Measurements from ENCODE around the gene LMBR1.

Gene LMBR1

DNA sequence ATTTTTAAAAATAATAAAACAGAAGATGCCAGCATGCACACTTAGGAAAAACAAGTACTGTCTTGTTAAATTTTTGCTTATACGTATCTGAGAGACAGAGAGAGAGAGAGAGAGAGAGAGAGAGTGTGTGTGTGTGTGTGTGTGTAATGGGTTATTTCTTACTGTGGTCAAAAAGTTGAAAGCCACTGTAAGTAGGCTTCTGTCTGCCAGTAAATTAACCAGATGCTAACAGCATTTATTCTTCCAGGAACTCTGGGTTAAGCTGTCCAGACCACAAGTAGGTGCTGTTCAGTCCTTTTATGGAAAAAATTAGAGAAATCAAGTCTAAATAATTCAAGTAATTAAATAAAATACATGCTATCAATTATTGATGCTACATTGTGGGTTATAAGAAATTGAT is 212.7 kb downstream of the LMBR1 start:
- no peak for DNase-seq

DNA sequence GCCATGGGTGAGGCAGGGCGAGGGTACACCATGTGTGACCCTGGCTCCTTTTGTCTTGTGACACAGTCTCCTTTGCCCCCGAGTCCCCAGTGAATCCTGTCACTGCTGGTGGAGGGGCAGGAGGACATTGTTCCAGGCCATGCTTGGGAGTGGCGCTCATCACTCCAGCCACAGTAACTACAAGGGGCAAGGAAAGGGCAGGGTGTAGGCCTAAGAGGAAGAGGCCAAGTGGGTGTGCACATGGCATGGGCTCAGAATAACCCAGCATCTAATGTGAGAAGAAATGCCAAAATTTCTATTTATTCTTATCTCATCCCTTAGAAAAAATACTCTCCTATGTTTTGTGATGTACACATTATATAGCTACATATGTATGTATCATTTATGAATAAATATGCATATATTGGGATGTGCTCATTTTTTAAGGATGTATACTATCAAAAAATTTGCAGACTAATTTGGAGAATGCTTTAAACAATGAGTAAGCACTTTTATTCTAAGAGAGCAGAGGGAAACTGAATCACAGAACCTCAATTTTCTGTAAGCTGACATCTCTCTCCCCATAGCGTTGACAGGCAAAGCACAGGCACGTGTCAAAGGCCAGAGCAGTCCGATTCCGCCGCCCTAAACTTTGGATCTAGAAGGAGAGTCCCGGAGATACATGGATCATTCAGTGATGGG is 215.5 kb downstream of the LMBR1 start:
- DNase-seq: no peak

DNA sequence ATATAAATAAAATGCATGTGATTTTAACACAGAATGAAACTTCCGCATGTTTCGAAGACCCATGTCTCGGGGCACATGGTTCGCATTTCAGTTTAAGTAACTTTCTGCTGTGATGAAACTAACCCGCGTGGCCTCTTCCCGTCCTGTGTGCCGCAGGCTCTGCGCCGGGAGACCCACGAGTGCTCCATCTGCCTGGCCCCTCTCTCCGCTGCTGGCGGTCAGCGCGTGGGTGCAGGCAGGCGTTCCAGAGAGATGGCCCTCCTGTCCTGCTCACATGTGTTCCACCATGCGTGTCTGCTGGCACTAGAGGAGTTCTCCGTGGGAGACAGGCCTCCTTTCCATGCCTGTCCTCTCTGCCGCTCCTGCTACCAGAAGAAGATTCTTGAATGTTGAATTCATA is 216.7 kb downstream of the LMBR1 start:
- no peak for DNase-seq

DNA sequence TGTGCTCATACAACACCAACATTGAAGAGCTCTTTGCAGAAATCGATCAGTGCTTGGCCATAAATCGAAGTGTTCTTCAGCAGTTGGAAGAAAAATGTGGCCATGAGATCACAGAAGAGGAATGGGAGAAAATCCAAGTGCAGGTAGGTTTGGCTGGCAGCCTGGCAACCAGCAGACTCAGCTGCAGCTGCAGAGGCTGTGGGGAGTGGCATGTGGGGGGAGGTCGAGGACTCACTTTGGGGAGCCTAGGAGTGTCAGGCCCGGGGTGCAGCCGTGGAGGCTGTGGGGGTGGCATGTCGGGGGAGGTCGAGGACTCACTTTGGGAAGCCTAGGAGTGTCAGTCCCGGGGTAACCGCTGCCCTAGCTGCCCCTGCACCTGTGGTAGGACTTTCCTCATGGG is 217.3 kb downstream of the LMBR1 start:
- DNase-seq: no peak

DNA sequence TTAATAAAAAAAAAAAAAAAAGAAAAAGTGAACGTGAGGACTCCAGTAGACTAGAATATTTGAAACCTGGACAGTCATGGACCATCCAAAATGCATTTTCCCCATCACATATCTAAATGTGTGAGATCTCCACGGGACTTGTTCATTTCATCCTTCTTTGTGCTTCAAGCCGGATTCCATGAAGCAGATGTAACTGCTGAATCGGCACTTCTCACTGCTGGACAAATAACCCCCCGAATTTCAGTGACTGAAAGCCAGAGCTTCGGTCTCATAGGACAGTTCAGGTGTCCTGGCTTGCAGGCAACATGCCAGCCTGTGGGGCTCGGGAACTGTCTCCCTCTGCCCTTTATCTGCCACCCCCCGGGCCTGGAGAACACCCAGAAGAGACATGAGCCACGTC is 219.1 kb downstream of the LMBR1 start:
- no peak for DNase-seq

DNA sequence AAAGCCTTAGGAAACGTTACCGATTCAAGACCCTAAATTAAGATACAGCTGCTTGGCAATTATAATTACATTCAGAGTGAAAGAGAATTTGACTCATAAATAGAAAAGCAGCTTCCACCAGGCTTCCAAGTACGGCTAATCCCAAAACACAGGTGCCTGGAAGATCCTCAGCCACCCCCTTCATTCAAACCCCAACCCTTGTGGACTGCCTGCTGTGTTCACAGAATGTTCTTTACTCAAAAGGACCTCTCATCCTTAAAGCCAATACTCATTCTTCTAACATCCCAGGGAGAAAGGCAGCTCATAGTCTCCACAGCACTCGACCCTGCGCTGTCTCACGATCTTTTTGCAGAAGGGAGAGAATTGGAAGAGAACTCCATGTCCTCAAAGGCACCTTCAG is 219.5 kb downstream of the LMBR1 start:
- no peak for DNase-seq

DNA sequence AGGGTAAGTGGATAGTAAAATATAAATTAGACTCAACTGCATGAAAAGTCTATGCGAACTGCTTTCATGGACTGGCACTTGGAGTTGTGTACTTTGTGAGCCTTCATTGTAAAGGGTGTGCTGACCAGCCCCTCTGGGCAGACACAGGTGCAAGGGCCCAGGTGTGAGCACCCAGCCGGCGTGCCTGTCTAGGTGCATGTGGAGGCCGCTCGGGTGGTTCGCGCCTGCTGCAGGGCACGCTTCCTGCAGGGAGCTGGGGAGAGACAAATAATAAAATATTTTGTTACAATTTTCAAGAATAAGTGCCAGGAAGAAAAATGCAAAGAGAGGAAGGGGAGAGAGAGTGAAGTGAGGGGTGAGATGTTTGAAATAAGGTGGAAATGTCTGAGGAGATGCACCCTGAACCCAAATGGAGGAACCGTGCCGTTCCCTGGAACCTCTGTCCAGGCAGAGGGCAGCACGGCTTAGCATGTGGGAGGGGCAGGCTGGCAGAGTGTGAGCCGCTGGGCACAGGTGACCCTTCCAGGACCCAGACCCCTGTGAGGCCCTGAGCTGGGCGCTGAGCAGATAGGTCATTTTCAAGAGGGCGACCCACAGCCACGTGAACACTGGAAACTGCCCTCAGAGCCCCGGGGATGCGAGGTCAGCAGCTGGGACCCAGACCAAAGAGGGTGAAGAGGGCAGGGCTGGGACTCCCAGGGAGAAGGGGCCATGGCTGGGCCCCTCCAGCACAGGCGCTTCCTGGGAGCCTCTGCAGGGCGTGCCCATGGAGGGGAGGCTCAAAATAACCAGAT is 223.8 kb downstream of the LMBR1 start:
- no peak for DNase-seq

DNA sequence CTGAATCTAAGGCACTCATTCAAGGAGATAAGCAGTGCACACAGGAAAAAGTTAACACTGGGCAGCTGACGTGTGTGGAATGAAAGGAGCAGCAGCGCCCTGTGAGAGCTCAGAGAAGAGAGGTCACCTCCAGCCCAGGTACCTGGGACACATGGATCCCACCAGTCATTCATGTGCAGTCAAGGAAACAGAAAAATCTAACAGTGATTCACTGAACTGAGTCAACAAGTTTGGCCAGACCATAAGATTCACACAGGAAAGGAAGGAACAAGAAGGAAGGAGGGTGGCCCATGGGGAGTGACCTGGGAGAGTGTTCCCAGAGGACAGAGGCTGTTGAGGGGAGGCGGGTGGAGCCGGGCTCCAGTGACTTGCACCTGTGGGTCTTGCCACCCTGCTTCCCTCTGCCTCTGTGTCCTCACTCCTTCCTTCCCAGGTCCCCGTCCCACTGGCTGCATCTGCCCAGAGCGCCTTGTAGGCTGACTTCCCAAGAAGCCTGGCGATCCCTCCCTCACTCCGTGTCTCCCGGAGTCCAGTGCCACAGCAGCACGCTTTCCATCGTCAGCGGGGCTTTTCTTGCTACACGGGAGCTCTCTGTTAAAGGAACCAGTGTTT is 224.7 kb downstream of the LMBR1 start:
- no peak for DNase-seq

DNA sequence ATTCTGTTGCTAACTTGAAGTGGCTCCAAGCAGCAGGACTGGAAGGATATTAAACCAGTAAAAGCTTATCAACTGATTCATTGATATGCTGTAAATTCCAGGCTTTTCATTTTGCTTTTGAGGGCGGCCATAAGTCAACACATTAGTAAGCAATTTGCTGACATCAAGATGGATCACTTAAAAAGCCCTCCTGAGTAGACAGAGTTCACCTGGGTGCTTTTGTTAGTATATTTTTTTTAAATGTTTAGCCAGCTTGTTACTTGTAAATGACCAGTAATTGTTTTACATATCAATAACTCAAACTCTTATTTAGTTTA is 225.9 kb downstream of the LMBR1 start:
- DNase-seq: no peak

DNA sequence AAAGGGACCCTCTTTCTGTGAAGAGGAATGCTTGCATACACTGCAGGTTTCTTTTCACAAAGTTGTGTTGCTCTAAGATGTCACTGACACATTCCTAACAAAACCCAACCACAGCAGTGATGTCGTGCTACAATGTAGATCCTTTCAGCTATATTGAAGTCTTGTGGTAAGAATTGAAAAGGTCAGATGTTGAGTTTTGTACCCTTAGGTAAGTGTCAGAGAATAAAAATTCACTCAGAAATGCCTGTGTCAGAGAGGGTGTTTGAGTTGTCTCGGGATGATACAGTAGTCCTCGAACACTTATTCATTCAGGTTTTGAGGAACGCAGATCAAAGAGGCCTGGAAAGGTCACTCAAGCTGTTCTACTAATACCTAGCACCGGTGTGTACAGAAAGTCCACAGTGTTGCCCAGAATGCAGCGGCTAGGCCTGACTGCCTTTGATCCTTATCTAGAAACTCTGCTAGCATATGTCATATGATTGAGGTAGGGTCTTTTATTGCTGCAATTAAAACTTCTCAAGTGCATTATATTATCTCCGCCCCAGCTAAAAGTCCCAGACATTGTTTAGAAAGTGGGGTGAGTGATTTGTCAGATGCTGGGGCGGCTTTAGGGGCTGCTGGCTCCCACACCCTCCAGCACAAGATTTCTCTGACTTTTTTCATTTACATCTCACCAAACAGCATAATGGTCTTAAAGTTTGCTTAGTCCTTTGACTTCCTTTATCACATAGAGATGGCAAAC is 226.4 kb downstream of the LMBR1 start:
- no peak for DNase-seq

DNA sequence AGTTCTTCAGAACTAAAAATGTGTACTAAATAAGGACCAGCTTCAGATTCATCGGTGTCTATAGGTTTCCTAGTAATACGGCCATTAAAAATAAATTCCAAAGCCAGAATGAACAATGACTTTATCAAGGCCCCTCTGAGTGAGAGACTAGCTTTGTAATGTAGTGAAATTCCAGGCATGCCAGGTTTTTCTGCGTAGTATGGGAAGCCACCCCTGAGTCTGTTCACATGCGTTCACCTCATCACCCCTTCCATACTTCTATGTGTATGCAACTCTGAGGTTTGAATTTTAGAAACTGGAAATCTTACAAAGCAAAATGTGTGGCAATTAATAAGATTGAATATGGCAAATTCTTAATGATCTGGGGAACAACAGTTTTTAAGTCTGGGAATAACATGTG is 227.9 kb downstream of the LMBR1 start:
- no peak for DNase-seq

DNA sequence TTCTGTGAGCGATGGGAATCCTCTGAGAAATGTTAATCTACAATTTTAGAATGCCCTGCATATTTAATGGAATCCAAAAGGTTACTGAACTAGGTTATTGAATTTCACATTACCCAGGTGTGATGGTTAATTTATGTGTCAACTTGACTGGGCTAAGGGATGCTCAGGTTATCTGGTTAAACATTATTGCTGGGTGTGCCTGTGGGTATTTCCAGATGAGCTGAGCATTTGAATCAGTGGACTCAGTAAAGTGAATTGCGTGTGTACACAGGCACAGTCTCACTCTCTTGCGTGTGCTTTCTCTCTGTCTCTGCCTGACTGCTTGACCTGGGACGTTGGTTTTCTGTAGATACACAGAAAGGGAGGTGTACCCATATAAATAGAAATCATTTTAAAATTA is 230.7 kb downstream of the LMBR1 start:
- no peak for DNase-seq

DNA sequence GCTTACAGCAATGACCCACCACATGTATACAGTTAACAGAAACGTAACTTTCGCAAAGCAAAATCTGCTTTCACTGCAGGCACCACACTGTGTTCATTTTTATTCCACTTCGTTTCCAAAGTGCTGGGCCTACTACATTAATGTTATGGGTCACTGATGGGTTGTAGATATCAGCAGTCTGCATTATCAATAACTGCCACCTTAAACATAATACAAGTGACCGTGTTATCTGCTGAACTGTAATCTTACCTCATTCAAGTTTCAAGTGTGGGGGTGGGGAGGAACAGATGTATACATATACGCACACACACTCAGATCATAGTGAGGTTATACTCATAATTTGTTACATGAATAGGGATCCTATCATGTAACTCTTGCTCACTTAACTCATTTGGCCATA is 231.3 kb downstream of the LMBR1 start:
- DNase-seq: no peak

DNA sequence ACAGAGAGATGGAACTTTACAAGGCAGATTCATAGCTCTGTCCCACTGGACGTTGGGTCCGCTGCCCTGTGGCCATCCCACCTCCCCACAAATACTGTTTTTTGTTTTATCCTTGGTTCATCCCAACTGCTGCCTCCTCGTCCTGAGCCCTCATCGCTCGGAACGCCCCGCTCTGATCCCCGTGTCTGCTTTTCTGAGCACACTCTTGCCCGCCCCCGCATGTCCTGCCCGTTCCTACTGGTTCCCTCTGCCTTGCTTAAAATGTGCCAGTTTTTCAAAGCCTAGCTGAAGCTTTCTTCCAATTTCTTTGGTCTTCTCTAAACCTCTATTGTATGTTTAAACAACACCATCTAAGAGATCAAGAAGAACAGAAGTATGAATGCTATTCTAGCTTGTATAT is 233.0 kb downstream of the LMBR1 start:
- DNase-seq: no peak

DNA sequence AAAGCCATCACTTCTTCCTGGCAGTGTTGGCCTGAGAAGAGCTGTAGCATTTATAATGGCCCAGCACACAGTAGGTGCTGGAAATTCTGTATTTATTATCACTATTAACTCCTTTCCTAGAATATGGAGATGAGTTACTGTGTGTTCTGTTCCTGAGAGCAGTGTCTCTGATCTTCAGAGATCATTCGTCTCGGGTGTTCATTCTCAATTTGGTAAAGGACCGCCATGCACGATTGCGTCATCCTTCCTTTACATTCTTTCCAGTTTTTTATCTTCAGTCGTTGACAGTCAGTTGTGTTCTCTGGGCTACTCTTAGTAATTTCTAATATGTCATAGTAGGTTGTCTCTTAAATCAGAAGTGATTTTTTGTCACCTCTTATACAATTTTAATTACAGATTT is 233.8 kb downstream of the LMBR1 start:
- DNase-seq: no peak

DNA sequence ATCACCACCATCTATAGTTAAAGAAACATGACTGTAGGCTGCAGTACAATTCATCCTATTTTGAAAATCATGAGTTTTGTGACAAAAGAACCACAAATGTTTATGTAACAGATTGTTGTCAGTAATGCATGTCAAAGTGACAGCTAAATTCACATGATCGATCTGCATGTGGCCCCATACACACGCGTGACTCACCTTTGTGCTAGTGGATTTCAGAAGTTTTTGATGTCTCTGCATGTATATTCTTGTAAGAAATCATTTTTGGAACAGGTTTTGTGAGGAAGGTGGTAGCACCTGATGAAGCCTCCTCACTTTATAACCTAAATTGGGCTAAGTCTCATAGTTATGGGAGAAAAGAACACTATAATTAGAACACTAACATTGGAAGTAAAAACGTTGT is 235.3 kb downstream of the LMBR1 start:
- no peak for DNase-seq

DNA sequence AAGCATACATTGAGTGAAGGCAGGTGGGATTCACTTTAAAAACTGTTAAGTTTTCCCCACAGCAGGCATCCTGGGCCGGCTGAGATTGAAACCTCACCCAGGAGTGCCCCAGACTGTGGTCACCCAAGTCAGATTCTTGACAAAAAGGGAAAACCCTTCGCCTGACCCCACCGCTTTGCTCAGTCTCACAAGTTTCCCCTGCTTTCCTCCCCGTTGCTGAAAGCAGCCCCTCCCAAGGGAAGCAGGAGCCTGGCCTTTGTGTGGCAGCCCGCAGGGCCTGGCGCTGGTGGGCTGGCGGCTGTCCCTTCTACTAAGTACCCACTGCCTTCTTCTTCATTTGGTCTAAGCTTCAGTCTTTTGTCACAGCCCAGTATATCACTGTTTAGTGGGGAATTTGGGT is 236.4 kb downstream of the LMBR1 start:
- DNase-seq: no peak

DNA sequence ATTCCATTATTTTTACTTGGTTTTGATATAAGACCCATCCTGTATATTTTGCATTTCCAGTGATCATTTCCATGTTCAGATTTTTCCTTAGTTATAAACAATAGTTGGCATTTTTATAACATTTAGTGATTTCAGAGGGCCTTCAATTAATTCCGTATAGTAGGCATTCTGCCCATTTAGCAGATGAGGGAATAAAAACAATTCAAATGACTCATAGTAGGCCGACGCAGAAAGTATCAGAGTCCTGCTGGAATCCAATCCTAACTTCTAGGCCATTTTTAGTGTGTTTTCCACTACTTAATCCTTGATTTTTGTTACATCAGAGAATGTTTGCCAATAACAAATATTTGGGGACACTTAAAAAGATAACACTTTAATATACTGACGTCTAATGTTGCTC is 237.0 kb downstream of the LMBR1 start:
- DNase-seq: no peak

DNA sequence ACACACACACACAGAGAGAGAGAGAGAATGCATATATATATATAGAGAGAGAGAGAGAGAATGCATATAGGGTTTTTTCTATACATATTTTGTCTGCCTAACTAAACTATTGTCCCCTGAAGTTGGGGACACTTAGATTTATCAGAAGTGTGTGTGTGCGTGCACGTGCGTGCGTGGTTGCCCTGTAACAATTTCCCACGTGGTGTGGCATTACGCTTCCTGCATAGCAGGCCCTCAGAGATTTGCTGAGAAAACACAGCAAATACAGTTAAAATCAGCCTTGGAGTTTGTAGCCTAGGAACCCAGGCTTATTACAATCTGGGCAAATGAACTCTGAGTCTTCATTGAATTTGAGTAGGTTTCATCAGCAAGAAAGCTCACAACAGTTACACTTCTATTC is 237.7 kb downstream of the LMBR1 start:
- no peak for DNase-seq

DNA sequence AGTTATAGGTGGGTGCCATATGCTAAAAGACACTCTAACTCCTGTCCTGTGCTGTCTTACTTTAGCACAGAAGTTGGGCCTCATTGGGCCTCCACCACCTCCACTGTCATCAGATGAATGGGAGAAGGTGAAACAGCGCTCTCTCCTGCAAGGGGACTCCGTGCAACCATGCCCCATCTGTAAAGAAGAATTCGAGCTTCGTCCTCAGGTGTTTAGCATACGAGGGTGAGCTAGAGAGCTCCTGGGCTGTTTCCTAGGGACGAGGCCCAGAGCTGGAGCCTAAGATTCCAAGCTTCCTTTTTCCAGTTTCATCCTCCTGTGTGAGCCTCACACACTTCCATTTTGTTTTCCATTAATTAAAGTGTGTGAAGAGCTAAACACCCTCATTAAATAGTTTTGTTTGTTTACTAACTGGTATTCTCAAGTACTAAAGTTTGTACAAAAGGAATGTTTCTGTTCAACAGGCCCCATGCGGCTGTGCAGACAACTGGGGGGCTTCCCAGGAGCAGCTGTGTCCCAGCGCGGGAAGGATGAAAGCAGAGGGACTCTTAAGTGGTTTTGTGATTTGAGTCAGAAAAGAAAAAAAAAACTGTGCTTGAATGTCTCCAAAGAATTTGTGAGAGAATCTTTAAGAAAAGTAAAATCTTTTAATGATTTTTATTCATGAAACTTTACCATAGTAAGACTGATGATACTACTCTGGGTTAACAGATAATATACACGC is 238.3 kb downstream of the LMBR1 start:
- no peak for DNase-seq

DNA sequence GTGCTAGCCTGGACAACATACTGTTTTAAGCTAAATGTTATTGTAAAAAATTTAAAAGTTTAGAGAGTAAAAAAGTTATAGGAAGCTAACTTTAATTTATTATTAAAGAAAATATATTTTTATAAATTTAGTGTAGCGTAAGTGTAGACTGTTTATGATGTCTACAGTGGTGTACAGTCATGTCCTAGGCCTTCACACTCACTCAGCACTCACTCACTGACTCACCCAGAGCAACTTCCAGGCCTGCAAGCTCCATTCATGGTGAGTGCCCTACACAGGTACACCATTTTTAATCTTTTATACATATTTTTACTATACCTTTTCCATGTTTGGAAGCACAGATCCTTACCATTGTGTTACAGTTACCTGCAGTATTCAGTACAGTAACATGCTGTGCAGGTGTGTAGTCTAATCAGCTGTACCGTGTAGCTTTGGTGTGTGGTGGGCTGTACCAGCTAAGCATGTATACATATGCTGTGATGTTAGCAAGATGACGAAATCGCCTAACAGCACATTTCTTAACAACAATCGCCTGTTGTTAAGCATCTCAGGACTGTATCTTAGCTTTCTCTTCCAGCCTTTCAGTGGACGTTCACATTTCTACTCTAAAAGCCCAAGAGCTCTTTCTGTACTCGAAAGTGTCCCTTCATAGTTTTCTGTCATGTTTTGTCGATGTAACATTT is 240.0 kb downstream of the LMBR1 start:
- DNase-seq: no peak

DNA sequence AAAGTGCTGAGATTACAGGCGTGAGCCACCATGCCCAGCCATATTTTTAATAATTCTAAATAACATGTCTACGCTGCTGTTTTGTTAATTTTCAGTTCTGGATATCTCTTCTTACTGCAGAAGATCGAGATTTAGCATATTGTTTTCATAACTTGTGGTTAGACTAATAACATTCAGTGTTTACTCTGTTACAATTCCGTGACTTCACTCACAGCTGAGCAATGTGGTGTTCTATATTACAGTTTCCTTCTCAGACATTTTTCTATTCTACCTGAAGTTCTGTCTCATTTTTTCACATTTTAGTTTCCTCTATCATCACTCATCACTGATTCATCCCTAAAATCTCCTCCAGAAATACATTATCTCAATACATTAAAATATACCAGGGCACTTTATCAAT is 241.5 kb downstream of the LMBR1 start:
- no peak for DNase-seq

DNA sequence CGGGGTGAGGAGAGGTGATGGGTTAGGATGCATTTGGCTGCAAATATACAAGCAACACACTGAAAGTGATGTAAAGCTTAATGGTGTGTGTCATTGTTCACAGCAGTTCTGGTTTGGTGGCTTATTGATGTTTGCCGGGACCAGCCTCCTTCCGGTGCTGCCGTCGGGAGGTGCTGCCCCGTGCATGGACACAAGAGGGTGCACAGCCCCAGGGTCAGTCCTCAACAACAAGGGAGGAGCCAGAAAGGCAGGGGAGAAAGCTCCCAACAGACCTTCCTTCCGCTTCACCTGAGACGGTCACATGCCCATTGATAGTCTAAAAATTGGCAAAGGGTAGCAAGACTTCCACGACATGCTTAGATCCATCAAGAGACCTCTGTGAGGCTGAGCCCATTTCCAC is 242.9 kb downstream of the LMBR1 start:
- DNase-seq: no peak

Measured in SIG-M5 (cell line).